OCI-LY1 (cell line): ENCODE data around the gene FRMD3.

Experiments
- H2AFZ ChIP-seq: fragments of 200-600 bp; sonication (generic), shearing (Covaris generic); 2 replicates; pipeline ENCODE4 v1.6.0; 2014; ENCODE audit warnings: antibody characterized with exemption, mild to moderate bottlenecking, low read length
- H3F3A ChIP-seq: fragments of 200-600 bp; sonication (generic), shearing (Covaris generic); 2 replicates; pipeline ENCODE4 v1.6.0; 2014; ENCODE audit warnings: mild to moderate bottlenecking, antibody characterized with exemption, low read length, moderate library complexity; ENCODE audit not compliant: insufficient read depth
- H3K27ac ChIP-seq: fragments of 200-600 bp; sonication (generic); 2 replicates; pipeline ENCODE4 v1.5.1; 2014; ENCODE audit warnings: low read length, mixed run types, mild to moderate bottlenecking, low read depth; ENCODE audit not compliant: poor library complexity, severe bottlenecking
- H3K27me3 ChIP-seq: fragments of 200-600 bp; sonication (generic); 2 replicates; pipeline ENCODE4 v1.6.0; 2014; ENCODE audit warnings: antibody characterized with exemption, mild to moderate bottlenecking, low read length, moderate library complexity; ENCODE audit not compliant: insufficient read depth
- H3K36me3 ChIP-seq: fragments of 200-600 bp; sonication (generic); 2 replicates; pipeline ENCODE4 v1.6.1; 2014; ENCODE audit warnings: mild to moderate bottlenecking, antibody characterized with exemption, low read length, moderate library complexity, mixed read lengths; ENCODE audit not compliant: insufficient read depth
- H3K4me1 ChIP-seq: fragments of 200-600 bp; sonication (generic); 2 replicates; pipeline ENCODE4 v1.5.1; 2014; ENCODE audit warnings: mild to moderate bottlenecking, low read length, moderate library complexity; ENCODE audit not compliant: insufficient read depth, severe bottlenecking
- H3K4me2 ChIP-seq: fragments of 200-600 bp; sonication (generic), shearing (Covaris generic); 2 replicates; pipeline ENCODE4 v1.6.1; 2014; ENCODE audit warnings: low read length
- H3K4me3 ChIP-seq: fragments of 200-600 bp; sonication (generic); 2 replicates; pipeline ENCODE4 v1.5.1; 2014; ENCODE audit warnings: low read length, low read depth, mild to moderate bottlenecking, mixed read lengths; ENCODE audit not compliant: poor library complexity, severe bottlenecking
- H3K79me2 ChIP-seq: fragments of 200-600 bp; shearing (Covaris generic); 2 replicates; pipeline ENCODE4 v1.6.1; 2016; ENCODE audit warnings: mixed run types, low read length, mixed read lengths; ENCODE audit not compliant: insufficient read depth
- H3K9ac ChIP-seq: fragments of 200-600 bp; sonication (generic), shearing (Covaris generic); 2 replicates; pipeline ENCODE4 v1.6.1; 2014; ENCODE audit warnings: mild to moderate bottlenecking, low read length, mixed read lengths
- H3K9me2 ChIP-seq: fragments of 200-600 bp; sonication (generic), shearing (Covaris generic); 2 replicates; pipeline ENCODE4 v1.6.1; 2014; ENCODE audit warnings: low read depth, mild to moderate bottlenecking, low read length, mixed read lengths
- H3K9me3 ChIP-seq: fragments of 200-600 bp; shearing (Covaris generic); 2 replicates; pipeline ENCODE4 v1.6.1; 2014; ENCODE audit warnings: low read length, mixed read lengths
- H4K20me1 ChIP-seq: fragments of 200-600 bp; sonication (generic), shearing (Covaris generic); 2 replicates; pipeline ENCODE4 v1.6.0; 2016; ENCODE audit warnings: mild to moderate bottlenecking, low read length; ENCODE audit not compliant: insufficient read depth
- EZH2 ChIP-seq: fragments of 200-600 bp; sonication (generic), shearing (Covaris generic); IDR thresholded peaks from 2 replicates; pipeline ENCODE4 v1.8.0; 2017; ENCODE audit warnings: borderline replicate concordance, mixed run types, mild to moderate bottlenecking, antibody characterized with exemption, low read length, moderate library complexity, mixed read lengths
- TF ChIP-seq, protein P1 (sequence below): fragments of 200-600 bp; sonication (generic), shearing (Covaris generic); IDR thresholded peaks from 2 replicates; pipeline ENCODE4 v1.5.1; 2017; ENCODE audit warnings: mild to moderate bottlenecking, antibody characterized with exemption, low read length, moderate library complexity, mixed read lengths

Gene FRMD3

DNA sequence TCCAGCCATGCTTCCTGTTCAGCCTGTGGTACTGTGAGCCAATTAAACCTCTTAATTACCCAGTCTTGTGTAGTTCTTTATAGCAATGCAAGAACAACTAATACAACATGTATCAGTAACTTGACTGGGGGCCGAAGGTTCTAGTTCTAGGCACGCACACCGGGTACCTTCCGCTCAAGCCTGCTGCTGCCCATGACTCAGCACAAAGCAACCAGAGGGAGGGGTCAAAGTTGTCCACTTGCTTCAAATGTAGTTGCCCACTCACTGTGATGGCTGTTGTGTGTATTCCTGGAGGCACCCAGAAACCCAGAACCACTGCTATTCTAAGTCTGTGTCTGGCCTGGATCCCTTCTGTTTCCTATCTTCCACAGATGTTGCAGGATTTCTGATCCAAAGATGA, 222.6 kb downstream of the FRMD3 start:
- no peak overlapping the region for H3K4me2 ChIP-seq
- no peaks in the 10 kb centered on the region for H3K9me3 ChIP-seq
- H3K4me3 ChIP-seq = no peak overlapping the region
- H3K79me2 ChIP-seq = no peaks in the 10 kb centered on the region
- H3K27me3 ChIP-seq = no peaks in the 10 kb centered on the region
- H4K20me1 ChIP-seq = no peaks in the 10 kb centered on the region
- H3F3A ChIP-seq = no peaks in the 10 kb centered on the region
- H3K4me1 ChIP-seq = no peaks in the 10 kb centered on the region
- H3K36me3 ChIP-seq = no peaks in the 10 kb centered on the region
- no peak overlapping the region for H3K9ac ChIP-seq
- no peak overlapping the region for H3K27ac ChIP-seq
- no peak overlapping the region for H2AFZ ChIP-seq
- TF ChIP-seq, protein P1, sequence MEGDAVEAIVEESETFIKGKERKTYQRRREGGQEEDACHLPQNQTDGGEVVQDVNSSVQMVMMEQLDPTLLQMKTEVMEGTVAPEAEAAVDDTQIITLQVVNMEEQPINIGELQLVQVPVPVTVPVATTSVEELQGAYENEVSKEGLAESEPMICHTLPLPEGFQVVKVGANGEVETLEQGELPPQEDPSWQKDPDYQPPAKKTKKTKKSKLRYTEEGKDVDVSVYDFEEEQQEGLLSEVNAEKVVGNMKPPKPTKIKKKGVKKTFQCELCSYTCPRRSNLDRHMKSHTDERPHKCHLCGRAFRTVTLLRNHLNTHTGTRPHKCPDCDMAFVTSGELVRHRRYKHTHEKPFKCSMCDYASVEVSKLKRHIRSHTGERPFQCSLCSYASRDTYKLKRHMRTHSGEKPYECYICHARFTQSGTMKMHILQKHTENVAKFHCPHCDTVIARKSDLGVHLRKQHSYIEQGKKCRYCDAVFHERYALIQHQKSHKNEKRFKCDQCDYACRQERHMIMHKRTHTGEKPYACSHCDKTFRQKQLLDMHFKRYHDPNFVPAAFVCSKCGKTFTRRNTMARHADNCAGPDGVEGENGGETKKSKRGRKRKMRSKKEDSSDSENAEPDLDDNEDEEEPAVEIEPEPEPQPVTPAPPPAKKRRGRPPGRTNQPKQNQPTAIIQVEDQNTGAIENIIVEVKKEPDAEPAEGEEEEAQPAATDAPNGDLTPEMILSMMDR = no peak
- no peak for TF ChIP-seq EZH2
- no peaks in the 10 kb centered on the region for H3K9me2 ChIP-seq

DNA sequence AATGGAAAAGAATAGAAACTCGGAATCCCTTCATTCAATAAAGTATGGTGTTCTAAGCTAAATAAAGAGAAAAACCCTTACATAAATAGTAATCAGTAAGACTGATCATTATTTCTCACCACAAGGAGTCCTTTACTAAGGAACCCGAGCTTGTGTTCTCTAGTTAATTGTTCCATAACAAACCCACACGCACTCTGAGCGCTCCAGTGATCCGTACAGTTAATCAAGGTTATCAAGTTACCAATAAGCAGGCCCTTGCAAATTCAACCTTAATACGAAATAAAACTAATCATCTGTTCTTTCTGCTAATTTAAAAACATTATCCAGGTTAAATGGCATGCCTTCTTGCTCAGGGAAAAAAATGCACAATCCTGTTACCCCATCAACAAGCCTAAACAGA, 224.4 kb downstream of the FRMD3 start:
- H3K27ac ChIP-seq = no peak overlapping the region
- H3K9me3 ChIP-seq = no peaks in the 10 kb centered on the region
- H3K9me2 ChIP-seq = no peaks in the 10 kb centered on the region
- no peaks in the 10 kb centered on the region for H3K79me2 ChIP-seq
- H3K4me3 ChIP-seq = no peak overlapping the region
- no peak for TF ChIP-seq EZH2
- TF ChIP-seq, protein P1 = no peak
- no peaks in the 10 kb centered on the region for H3K27me3 ChIP-seq
- no peak overlapping the region for H2AFZ ChIP-seq
- H4K20me1 ChIP-seq = no peaks in the 10 kb centered on the region
- H3K9ac ChIP-seq = no peak overlapping the region
- H3K4me1 ChIP-seq = no peaks in the 10 kb centered on the region
- no peaks in the 10 kb centered on the region for H3K36me3 ChIP-seq
- H3K4me2 ChIP-seq = no peak overlapping the region
- H3F3A ChIP-seq = no peaks in the 10 kb centered on the region

DNA sequence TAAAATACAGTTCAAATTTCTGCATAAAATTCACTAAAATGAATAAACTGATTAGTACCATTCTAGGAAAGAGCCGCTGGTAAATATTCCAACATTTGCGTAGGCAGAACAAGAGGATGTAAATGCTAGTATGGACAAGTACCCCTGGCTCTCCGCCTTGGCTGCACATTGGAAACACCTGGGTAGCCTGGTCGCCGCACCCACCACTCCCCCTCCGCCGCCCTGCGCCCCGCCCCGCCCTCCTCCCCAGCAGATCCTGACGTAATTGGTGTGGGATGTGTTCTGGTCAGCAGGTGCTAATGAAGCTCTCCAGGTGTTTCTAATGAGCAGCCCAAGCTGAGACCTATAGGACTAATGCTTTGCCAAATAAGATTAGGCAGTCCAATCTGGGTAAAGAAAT, 225.7 kb downstream of the FRMD3 start:
- no peaks in the 10 kb centered on the region for H3K4me1 ChIP-seq
- no peaks in the 10 kb centered on the region for H4K20me1 ChIP-seq
- TF ChIP-seq, protein P1 = no peak
- TF ChIP-seq EZH2 = no peak
- no peak overlapping the region for H2AFZ ChIP-seq
- no peak overlapping the region for H3K4me3 ChIP-seq
- no peak overlapping the region for H3K9ac ChIP-seq
- H3K9me3 ChIP-seq = no peaks in the 10 kb centered on the region
- no peaks in the 10 kb centered on the region for H3K27me3 ChIP-seq
- H3K36me3 ChIP-seq = no peaks in the 10 kb centered on the region
- H3K9me2 ChIP-seq = no peaks in the 10 kb centered on the region
- no peak overlapping the region for H3K27ac ChIP-seq
- no peaks in the 10 kb centered on the region for H3F3A ChIP-seq
- no peak overlapping the region for H3K4me2 ChIP-seq
- no peaks in the 10 kb centered on the region for H3K79me2 ChIP-seq
